Activated naive CD4-positive, alpha-beta T cell treated with anti-CD3 and anti-CD28 coated beads, Interleukin-2, amount 50 U/mL, for 24 hours (primary cell): ENCODE results near the gene GABRR1.
"Not testable (repeated sequence)": the region's sequence is repeated elsewhere in the genome, so short reads cannot be mapped to it uniquely, and the experiment has no call there.

ENCODE experiments used
- H3K27ac Mint-ChIP-seq: one replicate; pipeline ENCODE4 v1.8.0; 2021; ENCODE audit warnings: mild to moderate bottlenecking, mixed read lengths
- H3K27me3 Mint-ChIP-seq: one replicate; pipeline ENCODE4 v1.8.0; 2021; ENCODE audit warnings: mixed read lengths
- H3K36me3 Mint-ChIP-seq: one replicate; pipeline ENCODE4 v1.8.0; 2021; ENCODE audit warnings: mixed read lengths
- H3K4me1 Mint-ChIP-seq: one replicate; pipeline ENCODE4 v1.8.0; 2021; ENCODE audit warnings: mixed read lengths
- H3K4me3 Mint-ChIP-seq: one replicate; pipeline ENCODE4 v1.8.0; 2021; ENCODE audit warnings: mild to moderate bottlenecking, mixed read lengths
- H3K9me3 Mint-ChIP-seq: one replicate; pipeline ENCODE4 v1.8.0; 2021; ENCODE audit warnings: mixed read lengths

Gene GABRR1

DNA sequence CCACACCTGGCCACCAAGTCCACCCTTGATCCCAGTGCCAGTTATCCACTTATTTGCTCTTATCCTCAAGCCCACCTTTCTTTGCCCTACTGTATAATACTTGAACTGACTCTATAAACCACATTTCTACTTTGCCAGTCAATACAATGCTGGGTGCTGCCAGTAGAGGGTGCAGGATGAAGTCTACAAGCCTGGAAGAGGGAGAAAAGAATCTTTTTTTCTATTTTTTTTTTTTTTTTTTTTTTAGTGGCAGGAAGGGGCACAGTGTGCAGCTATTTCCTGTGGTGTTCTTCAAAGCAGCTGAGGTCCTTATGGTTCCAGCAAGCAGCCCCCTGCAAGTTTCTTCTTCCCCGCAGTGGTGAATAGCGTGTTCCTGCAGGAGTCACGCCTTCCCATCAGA, 22.2 kb upstream of the GABRR1 start:
- H3K9me3 Mint-ChIP-seq, result no peaks in the 10 kb centered on the region
- no peak overlapping the region for H3K27ac Mint-ChIP-seq
- peaks cover 3% of the 10 kb centered on the region for H3K36me3 Mint-ChIP-seq
- H3K4me3 Mint-ChIP-seq, result no peak overlapping the region
- peaks cover 12% of the 10 kb centered on the region for H3K27me3 Mint-ChIP-seq
- H3K4me1 Mint-ChIP-seq, result peaks cover 26% of the 10 kb centered on the region

DNA sequence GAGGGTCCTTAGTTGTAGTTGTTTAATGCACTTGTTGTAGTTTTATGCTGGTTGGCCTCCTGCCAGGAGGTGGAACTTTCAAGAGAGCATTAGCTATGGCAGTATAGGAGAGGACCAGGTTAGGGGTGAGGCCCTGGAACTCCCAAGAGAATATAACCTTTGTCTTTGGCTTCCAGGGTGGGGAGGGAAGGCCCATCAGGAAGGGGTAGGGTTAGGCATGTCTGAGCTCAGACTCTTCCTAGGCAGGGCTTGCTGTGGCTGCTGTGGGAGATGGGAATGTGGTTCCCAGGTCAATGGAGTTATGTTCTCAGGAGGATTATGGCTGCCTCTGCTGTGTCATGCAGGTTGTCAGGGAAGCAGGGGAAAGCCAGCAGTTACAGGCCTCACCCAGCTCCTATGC, 20.0 kb upstream of the GABRR1 start:
- no peak overlapping the region for H3K4me3 Mint-ChIP-seq
- peaks cover 3% of the 10 kb centered on the region for H3K36me3 Mint-ChIP-seq
- H3K27me3 Mint-ChIP-seq, result peaks cover 23% of the 10 kb centered on the region
- H3K9me3 Mint-ChIP-seq, result no peaks in the 10 kb centered on the region
- no peak overlapping the region for H3K27ac Mint-ChIP-seq
- peaks cover 29% of the 10 kb centered on the region for H3K4me1 Mint-ChIP-seq

GRCh38 chr6:89233605-89234004, 16.4 kb upstream of the GABRR1 start:
- H3K27ac Mint-ChIP-seq, H3K36me3 Mint-ChIP-seq, H3K9me3 Mint-ChIP-seq: not testable (repeated sequence)
- H3K27me3 Mint-ChIP-seq, result peaks cover 29% of the 10 kb centered on the region
- H3K4me1 Mint-ChIP-seq, result peaks cover 12% of the 10 kb centered on the region
- peak overlapping the region; percentile 45 for H3K4me3 Mint-ChIP-seq

GRCh38 chr6:89222712-89223039, 5.5 kb upstream of the GABRR1 start:
- H3K36me3 Mint-ChIP-seq, result no peaks in the 10 kb centered on the region
- H3K4me1 Mint-ChIP-seq, result no peaks in the 10 kb centered on the region
- H3K27ac Mint-ChIP-seq, result no peak overlapping the region
- no peaks in the 10 kb centered on the region for H3K27me3 Mint-ChIP-seq
- no peak overlapping the region for H3K4me3 Mint-ChIP-seq
- no peaks in the 10 kb centered on the region for H3K9me3 Mint-ChIP-seq

- Mint-ChIP-seq H3K27ac (no peak overlapping the region), H3K9me3 (no peaks in the 10 kb centered on the region), H3K27me3 (no peaks in the 10 kb centered on the region), H3K36me3 (no peaks in the 10 kb centered on the region), H3K4me1 (no peaks in the 10 kb centered on the region), H3K4me3 (no peak overlapping the region)
Measured at GRCh38 chr6:89221971-89222711, 5.0 kb upstream of the GABRR1 start.

DNA sequence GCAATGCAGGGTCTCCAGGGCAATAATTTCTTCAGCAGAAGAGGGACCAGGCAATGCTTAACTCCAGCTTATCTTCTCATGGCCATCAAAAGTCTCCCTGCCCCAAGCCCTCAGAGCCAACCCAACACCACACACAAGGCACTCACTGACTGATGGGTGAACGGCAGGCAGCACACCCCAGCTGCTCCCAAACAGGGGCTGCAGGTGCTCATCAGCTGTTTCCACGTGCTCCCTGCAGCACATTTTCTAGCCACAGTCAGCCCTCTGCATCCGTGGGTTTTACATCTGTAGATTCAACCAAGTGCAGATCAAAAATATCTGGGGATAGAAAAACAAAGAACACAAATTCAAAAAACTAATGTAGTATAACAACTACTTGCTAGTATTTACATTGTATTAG, 4.0 kb upstream of the GABRR1 start:
- H3K9me3 Mint-ChIP-seq, result no peaks in the 10 kb centered on the region
- H3K4me3 Mint-ChIP-seq, result no peak overlapping the region
- H3K27me3 Mint-ChIP-seq, result no peaks in the 10 kb centered on the region
- H3K36me3 Mint-ChIP-seq, result no peaks in the 10 kb centered on the region
- no peak overlapping the region for H3K27ac Mint-ChIP-seq
- H3K4me1 Mint-ChIP-seq, result no peaks in the 10 kb centered on the region

GRCh38 chr6:89216411-89216810, 747 bp downstream of the GABRR1 start:
- H3K4me1 Mint-ChIP-seq, result no peaks in the 10 kb centered on the region
- H3K27me3 Mint-ChIP-seq, result peaks cover 1% of the 10 kb centered on the region
- no peak overlapping the region for H3K27ac Mint-ChIP-seq
- no peak overlapping the region for H3K4me3 Mint-ChIP-seq
- H3K36me3 Mint-ChIP-seq, result no peaks in the 10 kb centered on the region
- no peaks in the 10 kb centered on the region for H3K9me3 Mint-ChIP-seq

DNA sequence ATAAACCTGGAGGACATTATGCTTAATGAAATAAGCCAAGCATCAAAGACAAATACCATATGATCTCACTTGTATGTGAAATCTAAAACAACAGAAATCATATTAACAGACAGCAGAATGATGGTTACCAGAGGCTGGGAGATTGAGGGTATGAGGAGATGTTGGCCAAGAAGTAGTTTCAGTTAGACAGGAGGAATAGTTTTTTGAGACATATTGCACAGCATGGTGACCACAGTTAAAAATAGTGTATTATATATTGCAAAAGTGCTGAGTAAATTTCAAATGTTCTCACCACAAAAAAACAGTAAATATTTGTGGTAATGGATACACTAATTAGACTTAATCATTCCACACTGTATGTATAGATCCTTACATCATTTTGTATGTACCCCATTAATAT, 1.8 kb downstream of the GABRR1 start:
- H3K36me3 Mint-ChIP-seq, result peaks cover 2% of the 10 kb centered on the region
- H3K27me3 Mint-ChIP-seq, result peaks cover 9% of the 10 kb centered on the region
- H3K27ac Mint-ChIP-seq, result no peak overlapping the region
- H3K4me3 Mint-ChIP-seq, result no peak overlapping the region
- no peaks in the 10 kb centered on the region for H3K9me3 Mint-ChIP-seq
- no peaks in the 10 kb centered on the region for H3K4me1 Mint-ChIP-seq

- Mint-ChIP-seq H3K4me3 (no peak overlapping the region), H3K27me3 (peaks cover 9% of the 10 kb centered on the region), H3K4me1 (no peaks in the 10 kb centered on the region), H3K27ac (no peak overlapping the region), H3K36me3 (peaks cover 2% of the 10 kb centered on the region), H3K9me3 (no peaks in the 10 kb centered on the region)
Measured at GRCh38 chr6:89214197-89214596, 3.0 kb downstream of the GABRR1 start.

- no peak overlapping the region for H3K4me3 Mint-ChIP-seq
- H3K27ac Mint-ChIP-seq, result no peak overlapping the region
- peaks cover 2% of the 10 kb centered on the region for H3K36me3 Mint-ChIP-seq
- no peaks in the 10 kb centered on the region for H3K4me1 Mint-ChIP-seq
- H3K9me3 Mint-ChIP-seq, result no peaks in the 10 kb centered on the region
- H3K27me3 Mint-ChIP-seq, result peaks cover 9% of the 10 kb centered on the region
Measured at GRCh38 chr6:89212472-89212871, 4.7 kb downstream of the GABRR1 start.

DNA sequence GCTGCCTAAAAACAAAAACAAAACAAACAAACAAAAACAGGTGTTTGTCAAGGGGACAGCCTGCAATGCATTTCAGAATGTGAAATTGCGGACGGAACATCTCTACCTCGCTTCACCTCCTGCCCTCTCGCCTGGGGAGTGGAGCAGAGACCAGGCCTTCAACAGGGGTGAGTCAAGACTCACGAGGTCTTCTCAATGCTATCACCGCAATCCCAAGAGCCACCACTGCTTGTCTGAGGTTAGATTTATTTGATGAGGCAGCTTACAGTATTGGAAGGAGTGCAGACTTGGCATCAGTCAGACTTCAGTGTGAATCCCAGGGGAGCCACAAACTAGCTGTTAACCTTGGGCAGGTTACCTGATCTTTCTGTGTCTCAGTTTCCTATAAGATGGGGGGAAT, 7.7 kb downstream of the GABRR1 start:
- no peaks in the 10 kb centered on the region for H3K4me1 Mint-ChIP-seq
- H3K27ac Mint-ChIP-seq, result no peak overlapping the region
- no peak overlapping the region for H3K4me3 Mint-ChIP-seq
- H3K36me3 Mint-ChIP-seq, result peaks cover 2% of the 10 kb centered on the region
- no peaks in the 10 kb centered on the region for H3K9me3 Mint-ChIP-seq
- H3K27me3 Mint-ChIP-seq, result peaks cover 9% of the 10 kb centered on the region

DNA sequence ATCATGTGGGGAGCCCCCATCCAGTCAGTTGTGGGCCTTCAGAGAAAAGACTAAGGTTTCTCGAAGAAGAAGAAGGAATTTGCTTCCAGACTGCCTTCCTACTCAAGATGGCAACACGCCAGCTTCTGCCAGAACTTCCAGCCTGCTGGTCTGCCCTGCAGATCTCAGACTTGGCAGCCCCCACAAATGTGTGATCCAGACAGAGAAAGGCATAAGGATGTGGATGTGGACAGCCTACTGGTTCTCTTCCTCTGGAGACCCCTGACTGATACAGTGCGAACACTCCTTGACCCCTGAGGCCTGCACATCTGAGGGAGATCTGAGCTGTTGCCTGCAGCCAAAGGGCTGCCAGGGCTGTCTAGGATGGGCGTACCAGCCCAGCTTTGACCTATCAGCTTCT, 8.6 kb downstream of the GABRR1 start:
- Mint-ChIP-seq H3K4me3 (no peak overlapping the region), H3K27me3 (peaks cover 9% of the 10 kb centered on the region), H3K27ac (no peak overlapping the region), H3K9me3 (no peaks in the 10 kb centered on the region), H3K36me3 (peaks cover 2% of the 10 kb centered on the region), H3K4me1 (no peaks in the 10 kb centered on the region)

DNA sequence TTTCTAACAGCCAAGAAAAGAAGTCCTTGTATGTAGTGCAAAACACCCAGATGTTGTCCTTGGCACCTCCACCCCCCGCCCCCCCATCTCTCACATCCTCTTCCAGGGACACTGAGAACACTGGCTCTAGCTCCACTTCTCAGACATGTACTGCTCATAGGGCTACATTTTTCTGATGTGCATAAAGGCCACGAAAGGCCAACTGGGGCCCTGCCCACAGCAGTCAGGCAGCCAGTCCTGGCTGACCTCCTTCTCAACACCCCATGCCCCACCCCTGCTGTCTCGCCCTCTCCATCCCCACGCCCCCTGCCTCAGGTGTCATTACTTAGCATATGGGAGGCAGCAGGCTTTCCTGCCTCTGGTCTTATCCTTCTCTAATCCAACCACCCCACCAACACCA, 11.3 kb downstream of the GABRR1 start:
- no peaks in the 10 kb centered on the region for H3K36me3 Mint-ChIP-seq
- no peak overlapping the region for H3K4me3 Mint-ChIP-seq
- H3K9me3 Mint-ChIP-seq, result no peaks in the 10 kb centered on the region
- H3K27ac Mint-ChIP-seq, result no peak overlapping the region
- peaks cover 5% of the 10 kb centered on the region for H3K27me3 Mint-ChIP-seq
- H3K4me1 Mint-ChIP-seq, result no peaks in the 10 kb centered on the region

- peaks cover 1% of the 10 kb centered on the region for H3K27me3 Mint-ChIP-seq
- no peaks in the 10 kb centered on the region for H3K4me1 Mint-ChIP-seq
- H3K4me3 Mint-ChIP-seq, result no peak overlapping the region
- no peak overlapping the region for H3K27ac Mint-ChIP-seq
- H3K36me3 Mint-ChIP-seq, result no peaks in the 10 kb centered on the region
- H3K9me3 Mint-ChIP-seq, result no peaks in the 10 kb centered on the region
Measured at GRCh38 chr6:89204096-89204495, 13.1 kb downstream of the GABRR1 start.

- no peaks in the 10 kb centered on the region for H3K36me3 Mint-ChIP-seq
- no peaks in the 10 kb centered on the region for H3K4me1 Mint-ChIP-seq
- no peak overlapping the region for H3K27ac Mint-ChIP-seq
- no peak overlapping the region for H3K4me3 Mint-ChIP-seq
- no peaks in the 10 kb centered on the region for H3K9me3 Mint-ChIP-seq
- H3K27me3 Mint-ChIP-seq, result peaks cover 2% of the 10 kb centered on the region
Measured at GRCh38 chr6:89200706-89201215, 16.4 kb downstream of the GABRR1 start.

- Mint-ChIP-seq H3K36me3 (peaks cover 2% of the 10 kb centered on the region), H3K4me1 (no peaks in the 10 kb centered on the region), H3K4me3 (no peak overlapping the region), H3K27me3 (peaks cover 6% of the 10 kb centered on the region), H3K9me3 (peaks cover 5% of the 10 kb centered on the region), H3K27ac (no peak overlapping the region)
Measured at GRCh38 chr6:89199579-89199978, 17.6 kb downstream of the GABRR1 start.

GRCh38 chr6:89198235-89198634, 18.9 kb downstream of the GABRR1 start:
- Mint-ChIP-seq H3K4me3 (no peak overlapping the region), H3K4me1 (no peaks in the 10 kb centered on the region), H3K9me3 (peaks cover 16% of the 10 kb centered on the region), H3K27ac (no peak overlapping the region), H3K36me3 (peaks cover 2% of the 10 kb centered on the region), H3K27me3 (peaks cover 6% of the 10 kb centered on the region)
